GM21529 (cell line): ENCODE measurements around the gene SPECC1.
"Not testable (repeated sequence)": the region's sequence is repeated elsewhere in the genome, so short reads cannot be mapped to it uniquely, and the experiment has no call there.

Experiments
- ATAC-seq: cut with Tn5 transposase; IDR thresholded peaks from one replicate; pipeline ENCODE4 v1.9.1; 2021; ENCODE audit not compliant: unreplicated experiment

SPECC1 gene

GRCh38 chr17:20226814-20227482, 217.8 kb downstream of the SPECC1 start:
- no peak for ATAC-seq

GRCh38 chr17:20227720-20228370, 218.7 kb downstream of the SPECC1 start:
- not testable (repeated sequence) for ATAC-seq

- no peak for ATAC-seq
These were observed 219.3 kb downstream of the SPECC1 start for GRCh38 chr17:20228410-20228809.

GRCh38 chr17:20228860-20229259, 219.7 kb downstream of the SPECC1 start:
- ATAC-seq: no peak

GRCh38 chr17:20230924-20231323, 221.8 kb downstream of the SPECC1 start:
- ATAC-seq: no peak

GRCh38 chr17:20232611-20233010, 223.5 kb downstream of the SPECC1 start:
- no peak for ATAC-seq

- no peak for ATAC-seq
These were observed 225.1 kb downstream of the SPECC1 start for GRCh38 chr17:20234276-20234675.

GRCh38 chr17:20235747-20236146, 226.6 kb downstream of the SPECC1 start:
- no peak for ATAC-seq

- ATAC-seq: no peak
These were observed 227.5 kb downstream of the SPECC1 start for GRCh38 chr17:20236578-20237227.

GRCh38 chr17:20239776-20240175, 230.6 kb downstream of the SPECC1 start:
- not testable (repeated sequence) for ATAC-seq

- ATAC-seq: no peak
These were observed 232.7 kb downstream of the SPECC1 start for GRCh38 chr17:20241855-20242254.

GRCh38 chr17:20242271-20242670, 233.1 kb downstream of the SPECC1 start:
- ATAC-seq: no peak

- ATAC-seq: no peak
These were observed 234.4 kb downstream of the SPECC1 start for GRCh38 chr17:20243524-20243923.

GRCh38 chr17:20244671-20245070, 235.5 kb downstream of the SPECC1 start:
- no peak for ATAC-seq

GRCh38 chr17:20246692-20247091, 237.5 kb downstream of the SPECC1 start:
- no peak for ATAC-seq

- ATAC-seq: no peak
These were observed 244.2 kb downstream of the SPECC1 start for GRCh38 chr17:20253323-20253722.

- ATAC-seq: no peak
These were observed 245.4 kb downstream of the SPECC1 start for GRCh38 chr17:20254541-20254940.

GRCh38 chr17:20256144-20256543, 247.0 kb downstream of the SPECC1 start:
- no peak for ATAC-seq

- no peak for ATAC-seq
These were observed 247.8 kb downstream of the SPECC1 start for GRCh38 chr17:20257008-20257407.

- no peak for ATAC-seq
These were observed 248.6 kb downstream of the SPECC1 start for GRCh38 chr17:20257798-20258197.

GRCh38 chr17:20259668-20260067, 250.5 kb downstream of the SPECC1 start:
- no peak for ATAC-seq

GRCh38 chr17:20260268-20260667, 251.1 kb downstream of the SPECC1 start:
- ATAC-seq: no peak
